ENCODE measurements around the gene UGT8. TPM values are rescaled to one million over a fixed set of nuclear protein-coding genes. Genes with fewer than 3 reads are reported as not detected.

The UGT8 gene
- total RNA-seq, 1 experiment from 2014 or later, result 14.8 TPM

GRCh38 chr4:114558446-114559020, 40.1 kb upstream of the UGT8 start:
- POLR2A ChIA-PET, result no interaction called here
- Histone ChIP-seq H3K79me2 (ENCODE audit: insufficient read depth, low read length) (no peaks in the 10 kb centered on the region), H3K27me3 (ENCODE audit: insufficient read depth, low read length) (no peaks in the 10 kb centered on the region), H3K4me2 (ENCODE audit: low read length) (no peak overlapping the region), H3K4me1 (ENCODE audit: control insufficient read depth in 1 of 2, insufficient read depth in 2 of 2, low read length in 2 of 2) (no peaks in the 10 kb centered on the region), H3K9me3 (ENCODE audit: control insufficient read depth in 1 of 2, insufficient read depth in 1 of 2, low read depth in 1 of 2, low read length in 2 of 2) (peaks cover 0 to 7% of the 10 kb centered on the region in 2 experiments; a peak in 1 of 4 replicates), H3K4me3 (replicated peaks in 1 of 2; ENCODE audit: low read depth in 1 of 2, low read length in 2 of 2) (no peak overlapping the region), H3K9me2 (ENCODE audit: insufficient read depth) (no peaks in the 10 kb centered on the region), H3K36me3 (ENCODE audit: control insufficient read depth in 1 of 2, insufficient read depth in 2 of 2, low read length in 2 of 2) (no peaks in the 10 kb centered on the region), H3K9ac (ENCODE audit: low read length) (no peak overlapping the region), H4K20me1 (ENCODE audit: insufficient read depth) (no peaks in the 10 kb centered on the region), H3K27ac (ENCODE audit: low read depth, low read length) (no peak overlapping the region), H2AFZ (ENCODE audit: low read depth, low read length, poor library complexity, severe bottlenecking) (no peak overlapping the region)
- ATAC-seq (no peak), DNase-seq (ENCODE audit: low read depth, low spot score) (peak; percentile 21)
- CTCF ChIA-PET, result no interaction called here
- intact Hi-C loops (cut with micrococcal nuclease), result no loop called here
- BruUV-seq (replicated peaks), result no TSS peak
- RAD21 ChIA-PET (ENCODE audit: low non-redundant PET in 1 of 2, low total read pairs in 2 of 2, uncharacterized antibody in 2 of 2, unreplicated experiment in 2 of 2), result no interaction called here
- TF ChIP-seq CBX3 (IDR thresholded peaks at IDR 0.05; ENCODE audit: low read depth) (0 out of 2 replicates have a peak, but pooled peaks have one; percentile 43), MAX (IDR thresholded peaks at IDR 0.05) (no peak), YY1 (IDR thresholded peaks at IDR 0.05; ENCODE audit: extremely low read depth, insufficient replicate concordance, low read depth, low read length) (no peak)
- TF ChIP-seq, protein P1, sequence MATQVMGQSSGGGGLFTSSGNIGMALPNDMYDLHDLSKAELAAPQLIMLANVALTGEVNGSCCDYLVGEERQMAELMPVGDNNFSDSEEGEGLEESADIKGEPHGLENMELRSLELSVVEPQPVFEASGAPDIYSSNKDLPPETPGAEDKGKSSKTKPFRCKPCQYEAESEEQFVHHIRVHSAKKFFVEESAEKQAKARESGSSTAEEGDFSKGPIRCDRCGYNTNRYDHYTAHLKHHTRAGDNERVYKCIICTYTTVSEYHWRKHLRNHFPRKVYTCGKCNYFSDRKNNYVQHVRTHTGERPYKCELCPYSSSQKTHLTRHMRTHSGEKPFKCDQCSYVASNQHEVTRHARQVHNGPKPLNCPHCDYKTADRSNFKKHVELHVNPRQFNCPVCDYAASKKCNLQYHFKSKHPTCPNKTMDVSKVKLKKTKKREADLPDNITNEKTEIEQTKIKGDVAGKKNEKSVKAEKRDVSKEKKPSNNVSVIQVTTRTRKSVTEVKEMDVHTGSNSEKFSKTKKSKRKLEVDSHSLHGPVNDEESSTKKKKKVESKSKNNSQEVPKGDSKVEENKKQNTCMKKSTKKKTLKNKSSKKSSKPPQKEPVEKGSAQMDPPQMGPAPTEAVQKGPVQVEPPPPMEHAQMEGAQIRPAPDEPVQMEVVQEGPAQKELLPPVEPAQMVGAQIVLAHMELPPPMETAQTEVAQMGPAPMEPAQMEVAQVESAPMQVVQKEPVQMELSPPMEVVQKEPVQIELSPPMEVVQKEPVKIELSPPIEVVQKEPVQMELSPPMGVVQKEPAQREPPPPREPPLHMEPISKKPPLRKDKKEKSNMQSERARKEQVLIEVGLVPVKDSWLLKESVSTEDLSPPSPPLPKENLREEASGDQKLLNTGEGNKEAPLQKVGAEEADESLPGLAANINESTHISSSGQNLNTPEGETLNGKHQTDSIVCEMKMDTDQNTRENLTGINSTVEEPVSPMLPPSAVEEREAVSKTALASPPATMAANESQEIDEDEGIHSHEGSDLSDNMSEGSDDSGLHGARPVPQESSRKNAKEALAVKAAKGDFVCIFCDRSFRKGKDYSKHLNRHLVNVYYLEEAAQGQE (IDR thresholded peaks at IDR 0.05; ENCODE audit: low read depth), result no peak

- BruUV-seq (replicated peaks), result no TSS peak
- TF ChIP-seq SP1 (IDR thresholded peaks at IDR 0.05; ENCODE audit: low read depth) (no peak), EZH2phosphoT487 (IDR thresholded peaks at IDR 0.05; ENCODE audit: borderline replicate concordance) (no peak), ZFX (IDR thresholded peaks at IDR 0.05) (no peak), EZH2 (IDR thresholded peaks at IDR 0.05) (no peak), ATF3 (IDR thresholded peaks at IDR 0.05) (no peak), ELF1 (IDR thresholded peaks at IDR 0.05; ENCODE audit: borderline replicate concordance, low read depth) (no peak), CBX3 (IDR thresholded peaks at IDR 0.05; ENCODE audit: low read depth) (no peak), TCF7L2 (IDR thresholded peaks at IDR 0.05; ENCODE audit: borderline replicate concordance, extremely low read depth, insufficient read depth, insufficient read length) (no peak), YY1 (IDR thresholded peaks at IDR 0.05; ENCODE audit: extremely low read depth, insufficient replicate concordance, low read depth, low read length) (no peak), POLR2AphosphoS5 (IDR thresholded peaks at IDR 0.05; ENCODE audit: low read depth, low read length) (no peak), EGR1 (IDR thresholded peaks at IDR 0.05; ENCODE audit: low read depth) (no peak), ZNF274 (IDR thresholded peaks at IDR 0.05; ENCODE audit: low read depth, low read length) (no peak)
These were observed 37.0 kb upstream of the UGT8 start for GRCh38 chr4:114561590-114561989.

More at GRCh38 chr4:114561590-114561989, 37.0 kb upstream of the UGT8 start:
- no peaks in the 10 kb centered on the region for H4K20me1 ChIP-seq (ENCODE audit: insufficient read depth)
- H2AFZ ChIP-seq (ENCODE audit: low read depth, low read length, poor library complexity, severe bottlenecking), result no peak overlapping the region
- H3K27ac ChIP-seq (ENCODE audit: low read depth, low read length), result no peak overlapping the region
- no peaks in the 10 kb centered on the region for H3K36me3 ChIP-seq (ENCODE audit: control insufficient read depth in 1 of 2, insufficient read depth in 2 of 2, low read length in 2 of 2)
- ATAC-seq (no peak), DNase-seq (ENCODE audit: low read depth, low spot score) (no peak)
- H3K4me3 ChIP-seq (replicated peaks in 1 of 2; ENCODE audit: low read depth in 1 of 2, low read length in 2 of 2), result no peak overlapping the region
- ChIA-PET POLR2A (no interaction called here), CTCF (no interaction called here), RAD21 (ENCODE audit: low non-redundant PET in 1 of 2, low total read pairs in 2 of 2, uncharacterized antibody in 2 of 2, unreplicated experiment in 2 of 2) (no interaction called here)
- no peak overlapping the region for H3K4me2 ChIP-seq (ENCODE audit: low read length)
- peaks cover 0 to 7% of the 10 kb centered on the region in 2 experiments; a peak in 1 of 4 replicates for H3K9me3 ChIP-seq (ENCODE audit: control insufficient read depth in 1 of 2, insufficient read depth in 1 of 2, low read depth in 1 of 2, low read length in 2 of 2)
- intact Hi-C loops (cut with micrococcal nuclease), result no loop called here
- no peaks in the 10 kb centered on the region for H3K9me2 ChIP-seq (ENCODE audit: insufficient read depth)
- no peaks in the 10 kb centered on the region for H3K27me3 ChIP-seq (ENCODE audit: insufficient read depth, low read length)
- no peaks in the 10 kb centered on the region for H3K79me2 ChIP-seq (ENCODE audit: insufficient read depth, low read length)
- no peaks in the 10 kb centered on the region for H3K4me1 ChIP-seq (ENCODE audit: control insufficient read depth in 1 of 2, insufficient read depth in 2 of 2, low read length in 2 of 2)
- H3K9ac ChIP-seq (ENCODE audit: low read length), result no peak overlapping the region

Data from HCT116 (cell line).